VCaP (cell line): ENCODE results near the gene UNC5C.

Experiments
- H3K27ac ChIP-seq: fragments of 450-650 bp; 2 replicates; pipeline ENCODE4 v1.5.1; 2017
- CTCF ChIP-seq: fragments of 450-650 bp; conservative IDR thresholded peaks from 2 replicates; pipeline ENCODE4 v1.5.1; 2017; ENCODE audit warnings: mild to moderate bottlenecking, moderate library complexity

The UNC5C gene

GRCh38 chr4:95300304-95300703, 248.5 kb downstream of the UNC5C start:
- TF ChIP-seq CTCF: no peak
- H3K27ac ChIP-seq: no peak overlapping the region

- TF ChIP-seq CTCF: no peak
- no peak overlapping the region for H3K27ac ChIP-seq
These were observed 252.7 kb downstream of the UNC5C start for GRCh38 chr4:95296052-95296451.

GRCh38 chr4:95295157-95295556, 253.6 kb downstream of the UNC5C start:
- no peak for TF ChIP-seq CTCF
- no peak overlapping the region for H3K27ac ChIP-seq

GRCh38 chr4:95294321-95294720, 254.5 kb downstream of the UNC5C start:
- TF ChIP-seq CTCF: no peak

GRCh38 chr4:95293014-95293413, 255.8 kb downstream of the UNC5C start:
- no peak overlapping the region for H3K27ac ChIP-seq
- TF ChIP-seq CTCF: no peak

More at GRCh38 chr4:95294321-95294720, 254.5 kb downstream of the UNC5C start:
- H3K27ac ChIP-seq: no peak overlapping the region

GRCh38 chr4:95290702-95291101, 258.1 kb downstream of the UNC5C start:
- no peak overlapping the region for H3K27ac ChIP-seq
- no peak for TF ChIP-seq CTCF

GRCh38 chr4:95289028-95289634, 259.6 kb downstream of the UNC5C start:
- H3K27ac ChIP-seq: no peak overlapping the region
- TF ChIP-seq CTCF: no peak
